Parathyroid adenoma (tissue), 2 donors: ENCODE measurements around the gene PAPSS1.

ENCODE experiments used
- H2AFZ ChIP-seq: fragments of 300-600 bp; sonication (generic); one replicate; pipeline ENCODE4 v1.7.0; 2017; ENCODE audit warnings: antibody characterized with exemption, mild to moderate bottlenecking
- H3K27ac ChIP-seq: fragments of 300-600 bp; sonication (generic); one replicate; pipeline ENCODE4 v1.7.0; 2017
- H3K27me3 ChIP-seq: fragments of 300-600 bp; sonication (generic); one replicate; pipeline ENCODE4 v1.7.0; 2017; ENCODE audit warnings: low read length; ENCODE audit not compliant: control insufficient read depth, insufficient read depth
- H3K36me3 ChIP-seq: fragments of 300-600 bp; sonication (generic); one replicate; pipeline ENCODE4 v1.7.0; 2017; ENCODE audit warnings: low read length; ENCODE audit not compliant: control insufficient read depth, insufficient read depth
- H3K4me1 ChIP-seq: fragments of 300-600 bp; sonication (generic); one replicate; pipeline ENCODE4 v1.7.0; 2017; ENCODE audit warnings: control low read depth
- H3K4me2 ChIP-seq: fragments of 300-600 bp; sonication (generic); one replicate; pipeline ENCODE4 v1.7.0; 2017; ENCODE audit warnings: low read length
- H3K4me3 ChIP-seq: fragments of 300-600 bp; sonication (generic); one replicate; pipeline ENCODE4 v1.7.0; 2017; ENCODE audit warnings: low read depth, low read length
- H3K79me2 ChIP-seq: fragments of 300-600 bp; sonication (generic); one replicate; pipeline ENCODE4 v1.7.0; 2017; ENCODE audit warnings: control low read depth
- H3K9ac ChIP-seq: fragments of 300-600 bp; sonication (generic); one replicate; pipeline ENCODE4 v1.7.0; 2017; ENCODE audit warnings: mild to moderate bottlenecking
- H3K9me3 ChIP-seq: fragments of 300-600 bp; sonication (generic); one replicate; pipeline ENCODE4 v1.7.0; 2017; ENCODE audit warnings: low read length; ENCODE audit not compliant: control insufficient read depth
- CTCF ChIP-seq: fragments of 300-600 bp; sonication (generic); IDR thresholded peaks from one replicate; pipeline ENCODE4 v1.7.0; 2017; ENCODE audit warnings: antibody characterized with exemption, mild to moderate bottlenecking
- donor health status: primary hyperparathyroidism.

Gene PAPSS1

GRCh38 chr4:107719922-107720722 is at the start of gene PAPSS1:
Gene PAPSS1 (minus strand): TSS chr4:107720234. CDS start chr4:107720179, 55 bp downstream.
- peak within 1 kb of the TSS; percentile 80 for H3K27ac ChIP-seq
- peak within 1 kb of the TSS; percentile 89 for H2AFZ ChIP-seq
- H3K79me2 ChIP-seq, result peaks cover 6% of the 10 kb centered on the region
- peak within 1 kb of the TSS; percentile 86 for H3K4me2 ChIP-seq
- H3K36me3 ChIP-seq, result no peaks in the 10 kb centered on the region
- TF ChIP-seq CTCF, result no peak
- no peaks in the 10 kb centered on the region for H3K9me3 ChIP-seq
- H3K4me3 ChIP-seq, result peak within 1 kb of the TSS; percentile 78
- H3K9ac ChIP-seq, result no peak within 1 kb of the TSS
- no peaks in the 10 kb centered on the region for H3K27me3 ChIP-seq
- H3K4me1 ChIP-seq, result no peaks in the 10 kb centered on the region

GRCh38 chr4:107760281-107760947 is 40.4 kb upstream of the PAPSS1 start:
- no peaks in the 10 kb centered on the region for H3K27me3 ChIP-seq
- no peak overlapping the region for H3K9ac ChIP-seq
- no peak overlapping the region for H3K27ac ChIP-seq
- no peaks in the 10 kb centered on the region for H3K9me3 ChIP-seq
- no peak for TF ChIP-seq CTCF
- no peak overlapping the region for H2AFZ ChIP-seq
- no peaks in the 10 kb centered on the region for H3K36me3 ChIP-seq
- H3K4me3 ChIP-seq, result no peak overlapping the region
- H3K79me2 ChIP-seq, result no peaks in the 10 kb centered on the region
- no peaks in the 10 kb centered on the region for H3K4me1 ChIP-seq
- no peak overlapping the region for H3K4me2 ChIP-seq

- H3K4me1 ChIP-seq, result no peaks in the 10 kb centered on the region
- H3K27ac ChIP-seq, result no peak overlapping the region
- peak; percentile 48 for TF ChIP-seq CTCF
- no peaks in the 10 kb centered on the region for H3K27me3 ChIP-seq
- H3K4me3 ChIP-seq, result no peak overlapping the region
- no peak overlapping the region for H2AFZ ChIP-seq
- H3K79me2 ChIP-seq, result no peaks in the 10 kb centered on the region
- no peaks in the 10 kb centered on the region for H3K9me3 ChIP-seq
- no peak overlapping the region for H3K9ac ChIP-seq
- no peak overlapping the region for H3K4me2 ChIP-seq
- H3K36me3 ChIP-seq, result no peaks in the 10 kb centered on the region
Measured at GRCh38 chr4:107757864-107758476, 37.9 kb upstream of the PAPSS1 start.

GRCh38 chr4:107757283-107757682 is 37.2 kb upstream of the PAPSS1 start:
- H3K4me3 ChIP-seq, result no peak overlapping the region
- no peaks in the 10 kb centered on the region for H3K4me1 ChIP-seq
- H3K36me3 ChIP-seq, result no peaks in the 10 kb centered on the region
- H2AFZ ChIP-seq, result no peak overlapping the region
- H3K27ac ChIP-seq, result no peak overlapping the region
- TF ChIP-seq CTCF, result no peak
- no peak overlapping the region for H3K9ac ChIP-seq
- H3K4me2 ChIP-seq, result no peak overlapping the region
- no peaks in the 10 kb centered on the region for H3K27me3 ChIP-seq
- H3K79me2 ChIP-seq, result no peaks in the 10 kb centered on the region
- no peaks in the 10 kb centered on the region for H3K9me3 ChIP-seq
